ENCODE data around the gene PRKCZ. TPM values are rescaled to one million over a fixed set of nuclear protein-coding genes. Genes with fewer than 3 reads are reported as not detected.

The PRKCZ gene
- total RNA-seq, 1 experiment from 2014 or later, result 1.9 TPM

GRCh38 chr1:2203671-2204414 is 153.6 kb downstream of the PRKCZ start:
- Histone ChIP-seq H3K9me3 (ENCODE audit: low read depth, low read length, poor library complexity, severe bottlenecking) (no peaks in the 10 kb centered on the region), H3K27ac (ENCODE audit: low read depth, low read length, poor library complexity, severe bottlenecking) (no peak overlapping the region), H3K27me3 (replicated peaks; ENCODE audit: insufficient read depth, low read depth, low read length, poor library complexity) (no peaks in the 10 kb centered on the region), H3K4me3 (ENCODE audit: low read depth, low read length, poor library complexity, severe bottlenecking) (peak overlapping the region; percentile 40), H3K4me1 (ENCODE audit: insufficient read depth, low read length, poor library complexity, severe bottlenecking) (peaks cover 19% of the 10 kb centered on the region), H3K36me3 (ENCODE audit: insufficient read depth, low read length, poor library complexity, severe bottlenecking) (no peaks in the 10 kb centered on the region)
- no peak for TF ChIP-seq CTCF (conservative IDR thresholded peaks at IDR 0.05; ENCODE audit: low read depth, low read length)
- ChIA-PET CTCF (interaction anchor here (0.6 to 0.9 kb wide), 2 partner anchors 29 to 178 kb away, joined by 3 read pairs; no protein-coding TSS in a partner anchor), POLR2A (ENCODE audit: low non-redundant PET) (interaction anchor here (1.5 kb wide), 1 partner anchor 9 kb away, joined by 13 read pairs; the partner anchor contains the start of gene FAAP20)
- no TSS peak for BruUV-seq (replicated peaks)
- intact Hi-C loops (cut with micrococcal nuclease; ENCODE audit: unreplicated experiment), result no loop called here
- DNase-seq (ENCODE audit: low spot score), result no peak

- TF ChIP-seq CTCF (conservative IDR thresholded peaks at IDR 0.05; ENCODE audit: low read depth, low read length) (no peak), EZH2 (IDR thresholded peaks at IDR 0.05; ENCODE audit: borderline replicate concordance, low read depth, low read length, poor library complexity, severe bottlenecking) (no peak)
- Histone ChIP-seq H3K36me3 (ENCODE audit: insufficient read depth, low read length, poor library complexity, severe bottlenecking) (no peaks in the 10 kb centered on the region), H3K4me1 (ENCODE audit: insufficient read depth, low read length, poor library complexity, severe bottlenecking) (peaks cover 19% of the 10 kb centered on the region), H3K27me3 (replicated peaks; ENCODE audit: insufficient read depth, low read depth, low read length, poor library complexity) (no peaks in the 10 kb centered on the region), H3K4me3 (ENCODE audit: low read depth, low read length, poor library complexity, severe bottlenecking) (peak overlapping the region; percentile 40), H3K27ac (ENCODE audit: low read depth, low read length, poor library complexity, severe bottlenecking) (no peak overlapping the region), H3K9me3 (ENCODE audit: low read depth, low read length, poor library complexity, severe bottlenecking) (no peaks in the 10 kb centered on the region)
- DNase-seq (ENCODE audit: low spot score), result no peak
- CTCF ChIA-PET, result interaction anchor here (0.6 to 0.9 kb wide), 2 partner anchors 30 to 177 kb away, joined by 3 read pairs; no protein-coding TSS in a partner anchor
- BruUV-seq (replicated peaks), result no TSS peak
- intact Hi-C loops (cut with micrococcal nuclease; ENCODE audit: unreplicated experiment), result no loop called here
- POLR2A ChIA-PET (ENCODE audit: low non-redundant PET), result interaction anchor here (1.5 kb wide), 1 partner anchor 10 kb away, joined by 13 read pairs; the partner anchor contains the start of gene FAAP20
These were observed 154.4 kb downstream of the PRKCZ start for GRCh38 chr1:2204415-2205190.

GRCh38 chr1:2205191-2205952 is 155.2 kb downstream of the PRKCZ start:
- H3K36me3 ChIP-seq (ENCODE audit: insufficient read depth, low read length, poor library complexity, severe bottlenecking), result no peaks in the 10 kb centered on the region
- H3K4me1 ChIP-seq (ENCODE audit: insufficient read depth, low read length, poor library complexity, severe bottlenecking), result peaks cover 19% of the 10 kb centered on the region
- no peaks in the 10 kb centered on the region for H3K9me3 ChIP-seq (ENCODE audit: low read depth, low read length, poor library complexity, severe bottlenecking)
- TF ChIP-seq EZH2 (IDR thresholded peaks at IDR 0.05; ENCODE audit: borderline replicate concordance, low read depth, low read length, poor library complexity, severe bottlenecking) (no peak), CTCF (conservative IDR thresholded peaks at IDR 0.05; ENCODE audit: low read depth, low read length) (0 out of 2 replicates have a peak, but pooled peaks have one; percentile 12)
- peak overlapping the region; percentile 55 for H3K4me3 ChIP-seq (ENCODE audit: low read depth, low read length, poor library complexity, severe bottlenecking)
- CTCF ChIA-PET, result interaction anchor here (0.6 to 0.9 kb wide), 2 partner anchors 11 to 176 kb away, joined by 3 to 7 read pairs; partner anchors contain the start of gene FAAP20
- POLR2A ChIA-PET (ENCODE audit: low non-redundant PET), result interaction anchor here (1.5 kb wide), 1 partner anchor 10 kb away, joined by 13 read pairs; the partner anchor contains the start of gene FAAP20
- intact Hi-C loops (cut with micrococcal nuclease; ENCODE audit: unreplicated experiment), result no loop called here
- H3K27ac ChIP-seq (ENCODE audit: low read depth, low read length, poor library complexity, severe bottlenecking), result peak overlapping the region; percentile 83
- BruUV-seq (replicated peaks), result no TSS peak
- no peaks in the 10 kb centered on the region for H3K27me3 ChIP-seq (replicated peaks; ENCODE audit: insufficient read depth, low read depth, low read length, poor library complexity)
- DNase-seq (ENCODE audit: low spot score), result peak; percentile 93
